GM12878 (cell line): ENCODE results near the gene ITPR2. TPM values are rescaled to one million over a fixed set of nuclear protein-coding genes. Genes with fewer than 3 reads are reported as not detected.
A peak's percentile ranks its signal among the peaks of the same experiment; 100 is the strongest.
"Not testable (repeated sequence)": the region's sequence is repeated elsewhere in the genome, so short reads cannot be mapped to it uniquely, and the experiment has no call there.

Experiments
- ATAC-seq: fragments of 200-7000 bp; cut with Tn5 transposase; 3 replicates; pipeline ENCODE4 v1.9.1; 2020; ENCODE audit warnings: mild to moderate bottlenecking, moderate library complexity
- BruUV-seq: library from RNA; stranded (reverse); fragments of 400-500 nt; replicated peaks from 2 replicates; lab custom pipeline; 2021; lab: Mats Ljungman, UMichigan
- CTCF ChIA-PET: fragments of 300-600 bp; sonication (Branson Sonifier 250); formaldehyde crosslinking; extraction: SDS; loops from one replicate; lab custom pipeline; 2021; ENCODE audit warnings: inconsistent platforms; lab: Yijun Ruan, JAX
- POLR2A ChIA-PET: fragments of 350-600 bp; formaldehyde crosslinking; extraction: SDS; loops from one replicate; lab custom pipeline; 2021; ENCODE audit warnings: inconsistent platforms; lab: Charles Lee
- RAD21 ChIA-PET: fragments of 300-600 bp; sonication (Branson Sonifier 250); formaldehyde crosslinking; loops from one replicate; lab custom pipeline; 2023; ENCODE audit warnings: antibody characterized with exemption; ENCODE audit not compliant: unreplicated experiment; lab: Charles Lee
- SMC1A ChIA-PET: fragments of 300-600 bp; sonication (Branson Sonifier 250); formaldehyde crosslinking; loops from one replicate; lab custom pipeline; 2023; ENCODE audit not compliant: unreplicated experiment, uncharacterized antibody; lab: Charles Lee
- DNase-seq: peaks from one replicate; pipeline ENCODE4 v3.0.0-alpha.2; 2011; ENCODE audit warnings: low read depth, low spot score
- FAIRE-seq: peaks from 3 replicates; lab custom pipeline; 2011; peaks lifted over from hg19 to GRCh38; lab: Jason Lieb, UNC
- H2AFZ ChIP-seq: 2 replicates; pipeline ENCODE4 v1.6.0; 2011; ENCODE audit warnings: low read depth, low read length, control low read depth; ENCODE audit not compliant: control insufficient read depth
- H3K27ac ChIP-seq: 2 replicates; pipeline ENCODE4 v1.5.1; 2011; ENCODE audit warnings: control low read depth; ENCODE audit not compliant: control insufficient read depth, insufficient read depth
- H3K27me3 ChIP-seq, 2 experiments: replicated peaks in 1 of 2; 2 replicates each; pipeline versions ENCODE4 v1.6.0 to v1.6.1; 2011; ENCODE audit warnings: low read length in 1 of 2; ENCODE audit not compliant: control insufficient read depth in 2 of 2, insufficient read depth in 2 of 2
- H3K36me3 ChIP-seq, 2 experiments: 2 replicates each; pipeline ENCODE4 v1.5.1; 2011; ENCODE audit warnings: low read length in 1 of 2; ENCODE audit not compliant: control insufficient read depth in 2 of 2, insufficient read depth in 2 of 2
- H3K4me1 ChIP-seq: 2 replicates; pipeline ENCODE4 v1.6.1; 2011; ENCODE audit warnings: mild to moderate bottlenecking, low read length, moderate library complexity, mixed read lengths; ENCODE audit not compliant: control insufficient read depth, insufficient read depth
- H3K4me2 ChIP-seq: 2 replicates; pipeline ENCODE4 v1.6.0; 2011; ENCODE audit warnings: control low read depth; ENCODE audit not compliant: control insufficient read depth, insufficient read depth
- H3K4me3 ChIP-seq: fragments of 200-600 bp; sonication (generic); 2 replicates; pipeline ENCODE4 v1.5.1; 2016
- H3K79me2 ChIP-seq: 2 replicates; pipeline ENCODE4 v1.6.0; 2011; ENCODE audit warnings: low read length; ENCODE audit not compliant: control insufficient read depth, insufficient read depth
- H3K9ac ChIP-seq: 2 replicates; pipeline ENCODE4 v1.8.0; 2011; ENCODE audit warnings: low read length, control low read depth, mixed read lengths; ENCODE audit not compliant: control insufficient read depth, insufficient read depth
- H3K9me3 ChIP-seq: replicated peaks from 3 replicates; pipeline ENCODE4 v1.5.1; 2011; ENCODE audit warnings: mild to moderate bottlenecking, low read length; ENCODE audit not compliant: control insufficient read depth, insufficient read depth
- H4K20me1 ChIP-seq: 2 replicates; pipeline ENCODE4 v1.6.0; 2011; ENCODE audit not compliant: control insufficient read depth, insufficient read depth
- ATF7 ChIP-seq: fragments of 450-650 bp; IDR thresholded peaks from 2 replicates; pipeline ENCODE4 v1.6.1; 2016; ENCODE audit warnings: low read depth, mild to moderate bottlenecking
- BACH1 ChIP-seq: fragments of 450-650 bp; IDR thresholded peaks from 2 replicates; pipeline ENCODE4 v1.6.1; 2017; ENCODE audit warnings: mild to moderate bottlenecking, borderline replicate concordance
- BCL11A ChIP-seq: IDR thresholded peaks from 2 replicates; pipeline ENCODE4 v1.6.1; 2011; ENCODE audit warnings: low read depth, low read length
- BHLHE40 ChIP-seq, 2 experiments: fragments of 450-650 bp in 1 of 2; IDR thresholded peaks; 2 replicates each; pipeline ENCODE4 v1.6.1; 2011 to 2017; ENCODE audit warnings: low read depth in 2 of 2, borderline replicate concordance in 1 of 2, improper control_type of control experiment in 1 of 2, low read length in 1 of 2, mild to moderate bottlenecking in 1 of 2
- GATAD2B ChIP-seq: fragments of 450-650 bp; conservative IDR thresholded peaks from 2 replicates; pipeline ENCODE4 v1.6.1; 2017; ENCODE audit warnings: low read depth, mild to moderate bottlenecking, moderate library complexity
- HDAC2 ChIP-seq: fragments of 200-600 bp; sonication (generic); IDR thresholded peaks from 2 replicates; pipeline ENCODE4 v1.6.1; 2017
- KLF5 ChIP-seq: fragments of 450-650 bp; IDR thresholded peaks from 2 replicates; pipeline ENCODE4 v1.6.1; 2014; ENCODE audit warnings: mild to moderate bottlenecking; ENCODE audit not compliant: partially characterized antibody
- MXI1 ChIP-seq: fragments of 150-350 bp; IDR thresholded peaks from 2 replicates; pipeline ENCODE4 v1.6.1; 2011; ENCODE audit warnings: low read depth, mild to moderate bottlenecking, inconsistent platforms, low read length, improper control_type of control experiment
- RELB ChIP-seq: fragments of 450-650 bp; IDR thresholded peaks from 2 replicates; pipeline ENCODE4 v1.6.1; 2017; ENCODE audit warnings: low read depth, mild to moderate bottlenecking, moderate library complexity
- RUNX3 ChIP-seq: IDR thresholded peaks from 2 replicates; pipeline ENCODE4 v1.6.1; 2012; ENCODE audit warnings: low read length, inconsistent platforms
- SMARCA5 ChIP-seq: fragments of 450-650 bp; IDR thresholded peaks from 2 replicates; pipeline ENCODE4 v1.6.1; 2017; ENCODE audit warnings: mild to moderate bottlenecking
- SREBF2 ChIP-seq: IDR thresholded peaks from 2 replicates; pipeline ENCODE4 v1.6.1; 2012; ENCODE audit warnings: mild to moderate bottlenecking, low read length
- USF1 ChIP-seq: IDR thresholded peaks from 2 replicates; pipeline ENCODE4 v1.6.1; 2011; ENCODE audit warnings: borderline replicate concordance, low read depth, mild to moderate bottlenecking, moderate library complexity, mixed read lengths, low read length; ENCODE audit not compliant: insufficient read depth; ENCODE audit errors: extremely low read length
- WRNIP1 ChIP-seq: IDR thresholded peaks from 2 replicates; pipeline ENCODE4 v1.6.1; 2011; ENCODE audit warnings: low read depth, low read length, improper control_type of control experiment, borderline replicate concordance
- ZBED1 ChIP-seq: IDR thresholded peaks from 2 replicates; pipeline ENCODE4 v1.6.1; 2016; ENCODE audit warnings: borderline replicate concordance
- ZNF217 ChIP-seq: fragments of 450-650 bp; IDR thresholded peaks from 2 replicates; pipeline ENCODE4 v1.6.1; 2017; ENCODE audit warnings: antibody characterized with exemption, mild to moderate bottlenecking
- in situ Hi-C: fragments of 300-500 bp; cut with MboI; formaldehyde crosslinking; loops from 9 replicates; pipeline ENCODE4 v1.14.3; 2018; ENCODE audit warnings: mixed read lengths
- intact Hi-C: fragments of 100-400 bp; cut with micrococcal nuclease; formaldehyde crosslinking; loops from one replicate; pipeline ENCODE4 v1.14.2; 2022; ENCODE audit not compliant: unreplicated experiment
- polyA plus RNA-seq, 11 experiments: library from polyadenylated mRNA; depleted of rRNA in 4 of 11; unstranded in 6 of 11; stranded (reverse) in 5 of 11; fragments of >200 nt; fragmentation: Nextera tagmentation in 4 of 11; fragmentation: Illumina TruSeq in 1 of 11; extraction: Ambion mirVana in 4 of 11; extraction: Trizol in 1 of 11; gene quantifications; 1 replicate in 1 of 11; 2 replicates in 10 of 11; pipeline versions ENCODE4 v1.2.1 to v1.2.3, GENCODE V29; 2011 to 2016; ENCODE audit warnings: inconsistent platforms in 2 of 11, missing spikeins in 2 of 11, low read depth in 1 of 11
- total RNA-seq, 4 experiments: library from RNA; depleted of rRNA in 3 of 4; stranded (reverse); fragments of >200 nt in 3 of 4; fragmentation: Illumina TruSeq in 1 of 4; extraction: Trizol in 1 of 4; gene quantifications; 2 replicates each; pipeline versions ENCODE4 v1.2.1 to v1.2.3, GENCODE V29; 2013 to 2021
- TF ChIP-seq, protein P1 (sequence below): IDR thresholded peaks from 2 replicates; pipeline ENCODE4 v1.6.1; 2011; ENCODE audit warnings: low read depth, low read length, improper control_type of control experiment, borderline replicate concordance
- TF ChIP-seq, protein P2 (sequence below): IDR thresholded peaks from 2 replicates; pipeline ENCODE4 v1.6.1; 2012; ENCODE audit warnings: low read length, inconsistent platforms

Gene ITPR2
- total and polyA plus RNA-seq, 10 of the 15 experiments (the other 5 are each of a cell fraction or from before 2014, with no cell fraction given) = 7.5 to 76.2 (median 47.1) TPM

DNA sequence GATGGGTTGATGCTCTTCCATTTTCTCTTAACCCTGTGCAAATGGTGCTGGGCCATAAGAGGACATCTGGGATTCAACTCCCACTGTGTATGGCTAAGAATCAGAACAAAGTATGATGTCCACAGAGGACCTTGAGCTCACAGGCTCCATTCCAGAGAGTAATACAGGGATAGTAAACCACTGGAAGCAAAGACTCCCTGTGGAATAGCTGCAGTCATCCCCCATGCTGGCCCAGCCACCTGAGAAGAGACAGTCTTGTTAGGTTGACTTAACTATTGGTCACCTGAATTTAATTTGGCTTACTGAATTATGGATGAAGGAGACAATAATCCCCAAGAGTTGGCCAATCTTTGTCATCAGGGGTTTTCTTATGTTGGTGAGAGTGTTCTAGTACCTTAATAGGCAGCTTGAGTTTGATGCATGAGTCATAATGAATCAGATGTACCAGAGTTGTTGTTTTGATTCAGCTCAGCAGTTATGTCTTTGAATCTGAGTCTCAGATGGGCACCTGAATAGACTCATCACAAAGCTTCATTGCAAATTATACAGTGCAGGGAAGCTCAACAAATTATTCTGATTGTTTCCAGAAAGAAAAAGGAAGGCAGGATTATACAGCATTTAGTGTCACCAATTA, 514.9 kb downstream of the ITPR2 start (continued):
- TF ChIP-seq RUNX3 (no peak), ATF7 (no peak), MXI1 (no peak), BACH1 (no peak), ZNF217 (no peak), RELB (0 out of 2 replicates have a peak, but pooled peaks have one; percentile 32), USF1 (no peak), BHLHE40 (IDR thresholded peaks at IDR 0.05; ENCODE audit: borderline replicate concordance in 1 of 2, low read depth in 2 of 2, low read length in 1 of 2) (no peak), HDAC2 (no peak), GATAD2B (no peak), KLF5 (no peak), WRNIP1 (no peak), ZBED1 (no peak), BCL11A (no peak), SREBF2 (no peak), SMARCA5 (0 out of 2 replicates have a peak, but pooled peaks have one; percentile 25)
- TF ChIP-seq, protein P1, sequence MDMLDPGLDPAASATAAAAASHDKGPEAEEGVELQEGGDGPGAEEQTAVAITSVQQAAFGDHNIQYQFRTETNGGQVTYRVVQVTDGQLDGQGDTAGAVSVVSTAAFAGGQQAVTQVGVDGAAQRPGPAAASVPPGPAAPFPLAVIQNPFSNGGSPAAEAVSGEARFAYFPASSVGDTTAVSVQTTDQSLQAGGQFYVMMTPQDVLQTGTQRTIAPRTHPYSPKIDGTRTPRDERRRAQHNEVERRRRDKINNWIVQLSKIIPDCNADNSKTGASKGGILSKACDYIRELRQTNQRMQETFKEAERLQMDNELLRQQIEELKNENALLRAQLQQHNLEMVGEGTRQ = no peak
- TF ChIP-seq, protein P2, sequence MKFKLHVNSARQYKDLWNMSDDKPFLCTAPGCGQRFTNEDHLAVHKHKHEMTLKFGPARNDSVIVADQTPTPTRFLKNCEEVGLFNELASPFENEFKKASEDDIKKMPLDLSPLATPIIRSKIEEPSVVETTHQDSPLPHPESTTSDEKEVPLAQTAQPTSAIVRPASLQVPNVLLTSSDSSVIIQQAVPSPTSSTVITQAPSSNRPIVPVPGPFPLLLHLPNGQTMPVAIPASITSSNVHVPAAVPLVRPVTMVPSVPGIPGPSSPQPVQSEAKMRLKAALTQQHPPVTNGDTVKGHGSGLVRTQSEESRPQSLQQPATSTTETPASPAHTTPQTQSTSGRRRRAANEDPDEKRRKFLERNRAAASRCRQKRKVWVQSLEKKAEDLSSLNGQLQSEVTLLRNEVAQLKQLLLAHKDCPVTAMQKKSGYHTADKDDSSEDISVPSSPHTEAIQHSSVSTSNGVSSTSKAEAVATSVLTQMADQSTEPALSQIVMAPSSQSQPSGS = no peak

- CTCF ChIA-PET, H3K27ac ChIP-seq, FAIRE-seq, H2AFZ ChIP-seq, H3K27me3 ChIP-seq, H3K9me3 ChIP-seq, H3K4me2 ChIP-seq, H3K4me3 ChIP-seq, H4K20me1 ChIP-seq, in situ Hi-C loops, H3K79me2 ChIP-seq, BruUV-seq, RAD21 ChIA-PET, H3K9ac ChIP-seq, DNase-seq, ATAC-seq, H3K36me3 ChIP-seq, intact Hi-C loops, POLR2A ChIA-PET: not testable (repeated sequence)
- peaks cover 14% of the 10 kb centered on the region for H3K4me1 ChIP-seq
- SMC1A ChIA-PET = interaction anchor here (0.7 to 8.9 kb wide), 4 partner anchors 12 to 195 kb away, joined by 3 to 132 read pairs (median 3); no protein-coding TSS in a partner anchor
These were observed 518.9 kb downstream of the ITPR2 start for GRCh38 chr12:26314103-26314502.
